Activated CD8-positive, alpha-beta T cell treated with anti-CD3 and anti-CD28 coated beads, Interleukin-2, amount 10 ng/mL, durations not matched to agents 7 days and 5 days (primary cell): ENCODE results near the gene FTO. TPM values are rescaled to one million over a fixed set of nuclear protein-coding genes. Genes with fewer than 3 reads are reported as not detected.

ENCODE experiments used
- ATAC-seq: fragments of 150-1000 bp; cut with Tn5 transposase; one replicate; pipeline ENCODE4 v1.10.0; 2021; ENCODE audit warnings: moderate library complexity
- CTCF ChIA-PET: fragments of 350-600 bp; sonication (Branson Sonifier 250); formaldehyde crosslinking; loops from one replicate; lab custom pipeline; 2021; ENCODE audit warnings: antibody characterized with exemption; lab: Charles Lee
- POLR2A ChIA-PET: fragments of 350-600 bp; sonication (Branson Sonifier 250); formaldehyde crosslinking; loops from one replicate; lab custom pipeline; 2021; ENCODE audit warnings: antibody characterized with exemption; lab: Charles Lee
- DNase-seq: peaks from one replicate; pipeline ENCODE4 v3.0.0-alpha.2; 2020
- H3K27ac Mint-ChIP-seq: one replicate; pipeline ENCODE4 v1.8.0; 2021; ENCODE audit warnings: mild to moderate bottlenecking, mixed read lengths
- H3K27me3 Mint-ChIP-seq: one replicate; pipeline ENCODE4 v1.8.0; 2021; ENCODE audit warnings: low read depth, mixed read lengths
- H3K36me3 Mint-ChIP-seq: one replicate; pipeline ENCODE4 v1.8.0; 2021; ENCODE audit warnings: low read depth, mixed read lengths
- H3K4me1 Mint-ChIP-seq: one replicate; pipeline ENCODE4 v1.8.0; 2021; ENCODE audit warnings: low read depth, mixed read lengths
- H3K4me3 Mint-ChIP-seq: one replicate; pipeline ENCODE4 v1.8.0; 2021; ENCODE audit warnings: mild to moderate bottlenecking, mixed read lengths
- H3K9me3 Mint-ChIP-seq: one replicate; pipeline ENCODE4 v1.8.0; 2022; ENCODE audit warnings: mixed read lengths; ENCODE audit not compliant: insufficient read depth
- total RNA-seq, 2 experiments: library from RNA; stranded (reverse); gene quantifications; one replicate each; pipeline ENCODE4 v1.2.3, GENCODE V29; 2021

Gene FTO
- total RNA-seq, 2 experiments from 2014 or later, result 40.2 to 44.5 TPM

- peak; percentile 26 for DNase-seq
- H3K36me3 Mint-ChIP-seq, result peaks cover 5% of the 10 kb centered on the region
- peak overlapping the region; percentile 45 for H3K4me3 Mint-ChIP-seq
- H3K4me1 Mint-ChIP-seq, result no peaks in the 10 kb centered on the region
- POLR2A ChIA-PET, result no interaction called here
- H3K9me3 Mint-ChIP-seq, result no peaks in the 10 kb centered on the region
- ATAC-seq, result peak; percentile 33
- H3K27ac Mint-ChIP-seq, result peak overlapping the region; percentile 74
- CTCF ChIA-PET, result interaction anchor here (1.1 kb wide), 1 partner anchor 22 kb away, joined by 3 read pairs; no protein-coding TSS in a partner anchor
- H3K27me3 Mint-ChIP-seq, result no peaks in the 10 kb centered on the region
These were observed 210.0 kb downstream of the FTO start for GRCh38 chr16:53913920-53914319.

DNA sequence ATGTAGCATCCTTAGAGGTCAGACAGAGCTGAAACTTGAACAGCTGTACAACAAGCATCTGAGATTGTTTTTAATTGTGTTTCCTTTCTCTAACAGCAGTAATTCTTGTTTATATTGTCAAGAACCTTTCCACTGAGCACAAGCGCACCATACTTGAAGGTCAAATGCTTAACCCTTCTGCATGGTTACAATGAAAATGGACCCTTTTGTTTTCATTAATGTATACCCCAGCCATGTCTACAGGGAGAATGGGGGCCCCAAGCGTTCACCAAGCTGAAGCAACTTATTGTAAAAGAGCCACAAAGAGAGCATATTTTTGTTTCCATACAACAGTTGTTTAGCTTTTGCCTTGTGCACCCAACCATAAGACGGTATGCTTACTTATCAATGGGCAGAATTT is 210.8 kb downstream of the FTO start:
- H3K4me3 Mint-ChIP-seq, result peak overlapping the region; percentile 32
- CTCF ChIA-PET, result interaction anchor here (1.1 kb wide), 1 partner anchor 23 kb away, joined by 3 read pairs; no protein-coding TSS in a partner anchor

GRCh38 chr16:53915452-53916160 is 211.7 kb downstream of the FTO start:
- no peaks in the 10 kb centered on the region for H3K9me3 Mint-ChIP-seq
- peaks cover 5% of the 10 kb centered on the region for H3K36me3 Mint-ChIP-seq
- DNase-seq (no peak), ATAC-seq (no peak)
- CTCF ChIA-PET, result no interaction called here
- POLR2A ChIA-PET, result no interaction called here
- no peaks in the 10 kb centered on the region for H3K4me1 Mint-ChIP-seq
- no peaks in the 10 kb centered on the region for H3K27me3 Mint-ChIP-seq
- no peak overlapping the region for H3K4me3 Mint-ChIP-seq
- no peak overlapping the region for H3K27ac Mint-ChIP-seq

More for the DNA sequence above, 210.8 kb downstream of the FTO start:
- Mint-ChIP-seq H3K27ac (no peak overlapping the region), H3K9me3 (no peaks in the 10 kb centered on the region), H3K36me3 (peaks cover 5% of the 10 kb centered on the region), H3K4me1 (no peaks in the 10 kb centered on the region), H3K27me3 (no peaks in the 10 kb centered on the region)
- ATAC-seq (no peak), DNase-seq (no peak)
- POLR2A ChIA-PET, result no interaction called here

- no peak for ATAC-seq
- no peaks in the 10 kb centered on the region for H3K27me3 Mint-ChIP-seq
- H3K36me3 Mint-ChIP-seq, result peaks cover 2% of the 10 kb centered on the region
- no peak overlapping the region for H3K4me3 Mint-ChIP-seq
- no peak overlapping the region for H3K27ac Mint-ChIP-seq
- no peak for DNase-seq
- POLR2A ChIA-PET, result no interaction called here
- CTCF ChIA-PET, result no interaction called here
- H3K4me1 Mint-ChIP-seq, result peaks cover 13% of the 10 kb centered on the region
- H3K9me3 Mint-ChIP-seq, result no peaks in the 10 kb centered on the region
These were observed 217.0 kb downstream of the FTO start for GRCh38 chr16:53920988-53921387.

GRCh38 chr16:53922067-53922806 is 218.3 kb downstream of the FTO start:
- Mint-ChIP-seq H3K4me1 (peaks cover 13% of the 10 kb centered on the region), H3K27me3 (no peaks in the 10 kb centered on the region), H3K4me3 (no peak overlapping the region), H3K9me3 (no peaks in the 10 kb centered on the region), H3K36me3 (peaks cover 2% of the 10 kb centered on the region), H3K27ac (no peak overlapping the region)
- DNase-seq (no peak), ATAC-seq (no peak)
- ChIA-PET CTCF (interaction anchor here (1.3 kb wide), 1 partner anchor 15 kb away, joined by 3 read pairs; no protein-coding TSS in a partner anchor), POLR2A (interaction anchor here (1.4 kb wide), 1 partner anchor 10 kb away, joined by 4 read pairs; no protein-coding TSS in a partner anchor)

GRCh38 chr16:53922807-53923571 is 219.0 kb downstream of the FTO start:
- no peaks in the 10 kb centered on the region for H3K27me3 Mint-ChIP-seq
- POLR2A ChIA-PET, result interaction anchor here (1.4 kb wide), 1 partner anchor 11 kb away, joined by 4 read pairs; no protein-coding TSS in a partner anchor
- DNase-seq, result no peak
- H3K4me1 Mint-ChIP-seq, result peaks cover 13% of the 10 kb centered on the region
- no peak for ATAC-seq
- CTCF ChIA-PET, result interaction anchor here (1.3 kb wide), 1 partner anchor 15 kb away, joined by 3 read pairs; no protein-coding TSS in a partner anchor
- H3K36me3 Mint-ChIP-seq, result peaks cover 2% of the 10 kb centered on the region
- no peak overlapping the region for H3K27ac Mint-ChIP-seq
- no peaks in the 10 kb centered on the region for H3K9me3 Mint-ChIP-seq
- H3K4me3 Mint-ChIP-seq, result no peak overlapping the region

DNA sequence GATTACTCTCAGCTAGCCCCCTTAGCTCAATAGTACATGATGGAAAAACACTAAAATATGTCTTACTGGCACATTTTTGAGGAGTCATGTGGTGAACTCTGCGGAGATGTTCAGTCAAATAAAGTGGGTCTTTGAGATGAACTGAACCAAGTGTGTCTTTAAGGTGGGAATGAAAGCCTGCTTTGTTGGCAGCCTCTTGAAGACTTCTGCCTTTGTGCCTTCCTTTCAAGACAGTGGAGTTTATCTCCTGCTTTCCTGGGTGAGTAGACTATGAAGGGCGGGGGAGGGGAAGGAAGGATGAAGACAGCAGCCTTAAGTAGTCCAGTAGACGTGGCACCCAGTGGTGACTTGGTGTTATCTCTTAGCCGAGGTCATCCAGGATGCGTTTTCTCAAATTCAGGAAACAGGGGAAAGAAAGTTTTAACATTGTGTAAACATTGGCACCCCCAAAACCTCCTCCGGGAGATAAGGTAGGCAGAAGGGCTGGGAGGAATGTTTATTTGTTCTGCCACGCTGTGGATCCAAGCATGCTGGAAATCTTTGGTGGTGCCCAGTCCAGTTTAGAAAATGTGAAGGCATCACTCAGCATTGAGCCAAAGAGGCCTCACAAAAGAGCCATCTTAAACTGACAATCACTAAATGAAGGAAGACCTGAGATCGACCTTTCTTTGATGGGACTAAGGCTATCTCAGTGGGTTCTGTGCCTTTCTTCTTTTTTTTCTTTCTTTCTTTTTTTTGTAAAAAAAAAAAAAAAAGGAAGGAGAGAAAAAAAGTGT is 220.6 kb downstream of the FTO start:
- H3K36me3 Mint-ChIP-seq, result peaks cover 2% of the 10 kb centered on the region
- peaks cover 13% of the 10 kb centered on the region for H3K4me1 Mint-ChIP-seq
- H3K9me3 Mint-ChIP-seq, result no peaks in the 10 kb centered on the region
- ChIA-PET POLR2A (no interaction called here), CTCF (no interaction called here)
- H3K27me3 Mint-ChIP-seq, result no peaks in the 10 kb centered on the region
- ATAC-seq, result no peak
- no peak overlapping the region for H3K4me3 Mint-ChIP-seq
- no peak overlapping the region for H3K27ac Mint-ChIP-seq
- no peak for DNase-seq

DNA sequence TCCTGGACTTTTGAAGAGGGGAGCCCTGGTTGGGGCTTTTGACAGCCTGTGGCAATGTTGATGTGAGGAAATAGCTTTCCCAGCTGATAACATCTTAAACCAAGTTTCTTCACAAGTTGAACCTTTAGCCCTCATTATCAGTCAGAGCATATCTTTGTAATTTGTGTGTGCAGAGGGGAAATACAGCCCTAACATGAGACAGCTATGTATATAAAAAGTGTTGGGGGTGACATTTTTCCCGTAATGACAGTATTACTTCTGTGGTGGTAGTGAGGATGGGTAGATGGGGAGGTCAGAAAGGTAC is 221.1 kb downstream of the FTO start:
- Mint-ChIP-seq H3K4me3 (no peak overlapping the region), H3K4me1 (peaks cover 13% of the 10 kb centered on the region), H3K27me3 (no peaks in the 10 kb centered on the region), H3K9me3 (no peaks in the 10 kb centered on the region), H3K36me3 (peaks cover 2% of the 10 kb centered on the region), H3K27ac (no peak overlapping the region)
- DNase-seq, result no peak
- ATAC-seq, result no peak
- ChIA-PET CTCF (no interaction called here), POLR2A (no interaction called here)

GRCh38 chr16:53925526-53925925 is 221.6 kb downstream of the FTO start:
- Mint-ChIP-seq H3K4me3 (no peak overlapping the region), H3K9me3 (no peaks in the 10 kb centered on the region), H3K27ac (no peak overlapping the region), H3K36me3 (peaks cover 2% of the 10 kb centered on the region), H3K4me1 (peaks cover 13% of the 10 kb centered on the region), H3K27me3 (no peaks in the 10 kb centered on the region)
- no peak for DNase-seq
- no peak for ATAC-seq
- ChIA-PET POLR2A (no interaction called here), CTCF (no interaction called here)

DNA sequence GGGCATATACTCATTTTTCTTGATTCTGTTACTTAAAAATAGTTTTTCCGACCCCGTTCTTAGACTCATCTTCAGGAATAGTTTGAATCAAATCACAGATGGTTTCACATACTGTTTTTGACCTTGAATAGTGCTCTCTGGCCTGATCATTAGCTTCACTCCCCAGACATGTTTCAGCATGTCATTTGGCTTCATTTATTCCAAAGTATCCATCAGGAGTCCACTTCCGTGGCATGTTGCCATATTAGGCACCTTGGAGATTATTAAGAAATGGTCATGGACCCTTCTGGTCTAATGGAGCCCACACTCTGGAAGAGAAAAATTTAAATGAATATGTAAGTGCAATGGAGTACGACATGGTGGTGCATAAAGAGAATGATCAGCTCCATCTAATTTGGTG is 222.3 kb downstream of the FTO start:
- H3K4me3 Mint-ChIP-seq, result no peak overlapping the region
- ATAC-seq, result no peak
- H3K36me3 Mint-ChIP-seq, result peaks cover 2% of the 10 kb centered on the region
- H3K27me3 Mint-ChIP-seq, result no peaks in the 10 kb centered on the region
- H3K4me1 Mint-ChIP-seq, result peaks cover 13% of the 10 kb centered on the region
- no peak overlapping the region for H3K27ac Mint-ChIP-seq
- H3K9me3 Mint-ChIP-seq, result no peaks in the 10 kb centered on the region
- ChIA-PET POLR2A (no interaction called here), CTCF (no interaction called here)
- no peak for DNase-seq

DNA sequence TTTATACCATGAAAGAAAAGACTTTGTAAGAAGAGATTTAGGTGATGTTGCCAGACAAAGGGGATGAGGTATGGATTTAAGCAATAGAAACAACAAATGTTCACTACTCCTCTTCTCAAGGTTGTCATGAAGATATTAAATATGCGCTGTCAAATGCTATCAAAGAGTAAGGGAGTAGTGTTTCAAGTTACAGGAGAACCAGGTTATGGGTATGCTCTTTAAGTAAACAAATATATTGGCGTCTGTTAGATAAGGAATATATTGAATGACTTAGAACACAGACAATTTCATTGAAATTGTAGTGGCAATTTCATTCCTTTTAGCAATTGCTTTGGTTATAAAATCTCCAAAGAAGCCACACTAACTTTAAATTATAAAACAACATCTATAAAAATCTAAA is 229.0 kb downstream of the FTO start:
- H3K4me1 Mint-ChIP-seq, result peaks cover 3% of the 10 kb centered on the region
- H3K9me3 Mint-ChIP-seq, result no peaks in the 10 kb centered on the region
- H3K27me3 Mint-ChIP-seq, result no peaks in the 10 kb centered on the region
- peaks cover 4% of the 10 kb centered on the region for H3K36me3 Mint-ChIP-seq
- no peak for ATAC-seq
- ChIA-PET CTCF (no interaction called here), POLR2A (no interaction called here)
- no peak overlapping the region for H3K27ac Mint-ChIP-seq
- no peak overlapping the region for H3K4me3 Mint-ChIP-seq
- DNase-seq, result no peak
